NCI-H748 treated with DMSO at 0.1 percent for 48 hours (cell line): ENCODE measurements around the gene CD160.
"Not testable (repeated sequence)": the region's sequence is repeated elsewhere in the genome, so short reads cannot be mapped to it uniquely, and the experiment has no call there.

Experiments used
- DNase-seq: peaks from one replicate; lab custom pipeline; 2025; lab: John Stamatoyannopoulos, UW

CD160 gene

GRCh38 chr1:145759721-145760120 lies 40.4 kb downstream of the CD160 start:
- DNase-seq, result no peak

- DNase-seq, result not testable (repeated sequence)
These were observed 41.2 kb downstream of the CD160 start for GRCh38 chr1:145760395-145760949.

GRCh38 chr1:145761498-145761897 lies 42.2 kb downstream of the CD160 start:
- not testable (repeated sequence) for DNase-seq

GRCh38 chr1:145762001-145762400 lies 42.7 kb downstream of the CD160 start:
- not testable (repeated sequence) for DNase-seq

GRCh38 chr1:145764231-145764940 lies 45.1 kb downstream of the CD160 start:
- DNase-seq, result not testable (repeated sequence)

- DNase-seq, result not testable (repeated sequence)
These were observed 45.8 kb downstream of the CD160 start for GRCh38 chr1:145765127-145765526.

- not testable (repeated sequence) for DNase-seq
These were observed 46.5 kb downstream of the CD160 start for GRCh38 chr1:145765585-145766360.

GRCh38 chr1:145766926-145767325 lies 47.6 kb downstream of the CD160 start:
- not testable (repeated sequence) for DNase-seq

GRCh38 chr1:145768004-145768403 lies 48.7 kb downstream of the CD160 start:
- not testable (repeated sequence) for DNase-seq

GRCh38 chr1:145771056-145771455 lies 51.8 kb downstream of the CD160 start:
- no peak for DNase-seq

GRCh38 chr1:145773423-145773822 lies 54.1 kb downstream of the CD160 start:
- DNase-seq, result no peak

- no peak for DNase-seq
These were observed 58.3 kb downstream of the CD160 start for GRCh38 chr1:145777357-145778145.

- no peak for DNase-seq
These were observed 58.8 kb downstream of the CD160 start for GRCh38 chr1:145778146-145778540.

GRCh38 chr1:145782272-145783099 lies 63.2 kb downstream of the CD160 start:
- no peak for DNase-seq

GRCh38 chr1:145784409-145784808 lies 65.1 kb downstream of the CD160 start:
- no peak for DNase-seq

GRCh38 chr1:145785547-145785946 lies 66.2 kb downstream of the CD160 start:
- DNase-seq, result no peak

- no peak for DNase-seq
These were observed 67.0 kb downstream of the CD160 start for GRCh38 chr1:145786271-145786670.

- no peak for DNase-seq
These were observed 69.3 kb downstream of the CD160 start for GRCh38 chr1:145788580-145788979.
